Panc1 (cell line): Measurements from ENCODE around the gene SCN2A. TPM values are rescaled to one million over a fixed set of nuclear protein-coding genes. Genes with fewer than 3 reads are reported as not detected.

Experiments
- ATAC-seq: fragments of 200-7000 bp; cut with Tn5 transposase; 2 replicates; pipeline ENCODE4 v1.9.1; 2020; ENCODE audit warnings: mild to moderate bottlenecking, moderate library complexity
- BruUV-seq: library from RNA; stranded (reverse); fragments of 400-500 nt; replicated peaks from 2 replicates; lab custom pipeline; 2021; lab: Mats Ljungman, UMichigan
- CTCF ChIA-PET: fragments of 300-600 bp; sonication (Branson Sonifier 250); formaldehyde crosslinking; loops from one replicate; lab custom pipeline; 2022; ENCODE audit warnings: antibody characterized with exemption; lab: Charles Lee
- POLR2A ChIA-PET: fragments of 300-600 bp; sonication (Branson Sonifier 250); formaldehyde crosslinking; loops from one replicate; lab custom pipeline; 2022; ENCODE audit warnings: antibody characterized with exemption; lab: Charles Lee
- DNase-seq: peaks from one replicate; pipeline ENCODE4 v3.0.0-alpha.2; 2010; ENCODE audit warnings: low read depth, low spot score
- H3K27ac ChIP-seq: 2 replicates; pipeline ENCODE4 v1.5.1; 2011; ENCODE audit warnings: mild to moderate bottlenecking, low read length, inconsistent platforms
- H3K27me3 ChIP-seq: fragments of 200-500 bp; sonication (Bioruptor generic); 2 replicates; pipeline ENCODE4 v1.6.0; 2014; ENCODE audit warnings: low read length, inconsistent platforms; ENCODE audit not compliant: control insufficient read depth, insufficient read depth
- H3K36me3 ChIP-seq: fragments of 200-500 bp; sonication (Bioruptor generic); 2 replicates; pipeline ENCODE4 v1.5.1; 2014; ENCODE audit warnings: inconsistent platforms, mild to moderate bottlenecking, low read length, moderate library complexity; ENCODE audit not compliant: control insufficient read depth, insufficient read depth
- H3K4me1 ChIP-seq: 2 replicates; pipeline ENCODE4 v1.5.1; 2011; ENCODE audit warnings: inconsistent platforms, mild to moderate bottlenecking, low read length, moderate library complexity; ENCODE audit not compliant: control insufficient read depth, insufficient read depth
- H3K4me3 ChIP-seq, 2 experiments: 2 replicates each; pipeline ENCODE4 v1.5.1; 2011 to 2012; ENCODE audit warnings: low read depth in 2 of 2, low read length in 2 of 2, mild to moderate bottlenecking in 2 of 2, inconsistent platforms in 1 of 2, moderate library complexity in 1 of 2
- H3K9me3 ChIP-seq: fragments of 200-500 bp; sonication (Bioruptor generic); 2 replicates; pipeline ENCODE4 v1.5.1; 2014; ENCODE audit warnings: low read depth, mild to moderate bottlenecking, inconsistent platforms, low read length, moderate library complexity; ENCODE audit not compliant: control insufficient read depth, insufficient read depth
- CTCF ChIP-seq: fragments of 450-650 bp; IDR thresholded peaks from 2 replicates; pipeline ENCODE4 v1.5.1; 2017; ENCODE audit warnings: mild to moderate bottlenecking
- POLR2AphosphoS5 ChIP-seq: IDR thresholded peaks from 2 replicates; pipeline ENCODE4 v1.6.1; 2012; ENCODE audit warnings: mild to moderate bottlenecking, low read depth, low read length, moderate library complexity
- SIN3A ChIP-seq: IDR thresholded peaks from 2 replicates; pipeline ENCODE4 v1.6.1; 2012; ENCODE audit warnings: low read depth, mild to moderate bottlenecking, low read length, moderate library complexity, borderline replicate concordance; ENCODE audit not compliant: insufficient read depth
- TCF7L2 ChIP-seq: IDR thresholded peaks from 2 replicates; pipeline ENCODE4 v1.6.1; 2011; ENCODE audit warnings: mild to moderate bottlenecking, low read depth, low read length, inconsistent platforms
- in situ Hi-C: cut with HindIII; loops from 2 replicates; pipeline ENCODE4 v1.10.0; 2016; ENCODE audit warnings: low sequenced_read_pairs, low pct_unique_long_range_greater_than_20kb
- intact Hi-C: fragments of 100-400 bp; cut with micrococcal nuclease; formaldehyde crosslinking; loops from one replicate; pipeline ENCODE4 v1.10.0; 2022; ENCODE audit not compliant: unreplicated experiment
- total RNA-seq: library from RNA; stranded (reverse); gene quantifications from one replicate; pipeline ENCODE4 v1.2.1, GENCODE V29; 2021; ENCODE audit not compliant: unreplicated experiment
- TF ChIP-seq, protein P1 (sequence below), 2 experiments: IDR thresholded peaks; 2 replicates each; pipeline ENCODE4 v1.6.1; 2011 to 2012; ENCODE audit warnings: low read depth in 2 of 2, control low read depth in 1 of 2, low read length in 1 of 2, mild to moderate bottlenecking in 1 of 2, moderate library complexity in 1 of 2; ENCODE audit not compliant: insufficient read depth in 1 of 2

The SCN2A gene
- total RNA-seq, 1 experiment from 2014 or later: not detected

DNA sequence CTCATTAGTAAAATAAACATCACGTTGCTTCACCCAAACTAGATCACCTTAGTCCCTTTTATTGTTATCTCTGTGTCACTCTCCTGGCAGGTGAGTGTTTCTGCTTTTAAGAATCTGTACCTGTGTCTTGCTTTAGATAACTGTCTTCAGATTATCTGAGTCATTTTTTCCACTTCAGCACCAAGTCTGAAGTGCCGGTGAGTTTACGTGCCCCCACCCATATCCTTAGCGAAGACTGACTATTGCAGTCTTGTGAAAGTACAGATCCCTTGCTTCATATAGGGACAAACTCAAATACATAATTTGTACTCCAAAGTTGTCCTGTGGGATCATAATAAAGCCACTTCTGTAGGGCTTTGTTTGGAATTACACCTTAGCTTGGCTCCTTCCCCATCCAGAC is 41.1 kb downstream of the SCN2A start:
- no peak overlapping the region for H3K4me3 ChIP-seq
- H3K36me3 ChIP-seq: no peaks in the 10 kb centered on the region
- ChIA-PET CTCF (no interaction called here), POLR2A (no interaction called here)
- in situ Hi-C loops (no loop called here), intact Hi-C loops (no loop called here)
- H3K4me1 ChIP-seq: no peaks in the 10 kb centered on the region
- no peak overlapping the region for H3K27ac ChIP-seq
- ATAC-seq (no peak), DNase-seq (no peak)
- H3K27me3 ChIP-seq: no peaks in the 10 kb centered on the region
- no peak for TF ChIP-seq TCF7L2
- no peak for TF ChIP-seq POLR2AphosphoS5
- TF ChIP-seq, protein P1, sequence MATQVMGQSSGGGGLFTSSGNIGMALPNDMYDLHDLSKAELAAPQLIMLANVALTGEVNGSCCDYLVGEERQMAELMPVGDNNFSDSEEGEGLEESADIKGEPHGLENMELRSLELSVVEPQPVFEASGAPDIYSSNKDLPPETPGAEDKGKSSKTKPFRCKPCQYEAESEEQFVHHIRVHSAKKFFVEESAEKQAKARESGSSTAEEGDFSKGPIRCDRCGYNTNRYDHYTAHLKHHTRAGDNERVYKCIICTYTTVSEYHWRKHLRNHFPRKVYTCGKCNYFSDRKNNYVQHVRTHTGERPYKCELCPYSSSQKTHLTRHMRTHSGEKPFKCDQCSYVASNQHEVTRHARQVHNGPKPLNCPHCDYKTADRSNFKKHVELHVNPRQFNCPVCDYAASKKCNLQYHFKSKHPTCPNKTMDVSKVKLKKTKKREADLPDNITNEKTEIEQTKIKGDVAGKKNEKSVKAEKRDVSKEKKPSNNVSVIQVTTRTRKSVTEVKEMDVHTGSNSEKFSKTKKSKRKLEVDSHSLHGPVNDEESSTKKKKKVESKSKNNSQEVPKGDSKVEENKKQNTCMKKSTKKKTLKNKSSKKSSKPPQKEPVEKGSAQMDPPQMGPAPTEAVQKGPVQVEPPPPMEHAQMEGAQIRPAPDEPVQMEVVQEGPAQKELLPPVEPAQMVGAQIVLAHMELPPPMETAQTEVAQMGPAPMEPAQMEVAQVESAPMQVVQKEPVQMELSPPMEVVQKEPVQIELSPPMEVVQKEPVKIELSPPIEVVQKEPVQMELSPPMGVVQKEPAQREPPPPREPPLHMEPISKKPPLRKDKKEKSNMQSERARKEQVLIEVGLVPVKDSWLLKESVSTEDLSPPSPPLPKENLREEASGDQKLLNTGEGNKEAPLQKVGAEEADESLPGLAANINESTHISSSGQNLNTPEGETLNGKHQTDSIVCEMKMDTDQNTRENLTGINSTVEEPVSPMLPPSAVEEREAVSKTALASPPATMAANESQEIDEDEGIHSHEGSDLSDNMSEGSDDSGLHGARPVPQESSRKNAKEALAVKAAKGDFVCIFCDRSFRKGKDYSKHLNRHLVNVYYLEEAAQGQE (IDR thresholded peaks at IDR 0.05; ENCODE audit: insufficient read depth in 1 of 2, low read depth in 2 of 2, low read length in 1 of 2): no peak
- TF ChIP-seq CTCF: no peak
- TF ChIP-seq SIN3A: no peak
- no TSS peak for BruUV-seq
- H3K9me3 ChIP-seq: no peaks in the 10 kb centered on the region

GRCh38 chr2:165281387-165281786 is 42.2 kb downstream of the SCN2A start:
- in situ Hi-C loops (no loop called here), intact Hi-C loops (no loop called here)
- ChIA-PET POLR2A (no interaction called here), CTCF (no interaction called here)
- Histone ChIP-seq H3K4me1 (no peaks in the 10 kb centered on the region), H3K4me3 (no peak overlapping the region), H3K9me3 (no peaks in the 10 kb centered on the region), H3K36me3 (no peaks in the 10 kb centered on the region), H3K27ac (no peak overlapping the region), H3K27me3 (no peaks in the 10 kb centered on the region)
- no TSS peak for BruUV-seq
- no peak for TF ChIP-seq POLR2AphosphoS5
- TF ChIP-seq, protein P1 (IDR thresholded peaks at IDR 0.05; ENCODE audit: insufficient read depth in 1 of 2, low read depth in 2 of 2, low read length in 1 of 2): no peak
- no peak for DNase-seq
- no peak for ATAC-seq
